Body of pancreas (tissue), 4 donors: Measurements from ENCODE around the gene BICD1.

Experiments
- POLR2A ChIP-seq, 3 donors: fragments of 450-650 bp; IDR thresholded peaks; one replicate each; pipeline ENCODE4 v1.6.1; 2016; ENCODE audit warnings: antibody characterized with exemption in 3 of 3, mild to moderate bottlenecking in 2 of 3
- TF ChIP-seq, protein P1 (sequence below), 7 experiments: fragments of 450-650 bp in 4 of 7; fragments of 200-600 bp in 3 of 7; sonication (generic) in 3 of 7; IDR thresholded peaks; one replicate each; pipeline ENCODE4 v1.5.1; 2016 to 2019; ENCODE audit warnings: antibody characterized with exemption in 7 of 7

DNA sequence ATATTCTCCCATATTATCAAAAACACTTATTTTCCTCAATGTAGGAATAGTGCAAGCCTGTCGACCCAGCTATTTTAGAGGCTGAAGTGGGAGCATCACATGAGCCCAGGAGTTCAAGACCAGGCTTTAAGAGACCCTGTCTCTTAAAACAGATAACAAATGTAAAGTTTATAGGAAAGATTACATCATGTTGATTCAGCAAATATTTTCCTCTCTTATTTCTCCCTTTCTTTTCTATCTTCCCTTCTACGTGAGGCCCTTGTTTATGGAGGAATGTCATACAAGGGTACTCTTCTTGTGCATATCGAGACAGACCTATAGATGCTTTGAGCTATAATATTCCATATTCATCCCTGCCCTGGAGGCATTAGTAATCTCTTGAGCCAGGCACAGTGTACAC lies 256.2 kb downstream of the BICD1 start:
- TF ChIP-seq, protein P1, sequence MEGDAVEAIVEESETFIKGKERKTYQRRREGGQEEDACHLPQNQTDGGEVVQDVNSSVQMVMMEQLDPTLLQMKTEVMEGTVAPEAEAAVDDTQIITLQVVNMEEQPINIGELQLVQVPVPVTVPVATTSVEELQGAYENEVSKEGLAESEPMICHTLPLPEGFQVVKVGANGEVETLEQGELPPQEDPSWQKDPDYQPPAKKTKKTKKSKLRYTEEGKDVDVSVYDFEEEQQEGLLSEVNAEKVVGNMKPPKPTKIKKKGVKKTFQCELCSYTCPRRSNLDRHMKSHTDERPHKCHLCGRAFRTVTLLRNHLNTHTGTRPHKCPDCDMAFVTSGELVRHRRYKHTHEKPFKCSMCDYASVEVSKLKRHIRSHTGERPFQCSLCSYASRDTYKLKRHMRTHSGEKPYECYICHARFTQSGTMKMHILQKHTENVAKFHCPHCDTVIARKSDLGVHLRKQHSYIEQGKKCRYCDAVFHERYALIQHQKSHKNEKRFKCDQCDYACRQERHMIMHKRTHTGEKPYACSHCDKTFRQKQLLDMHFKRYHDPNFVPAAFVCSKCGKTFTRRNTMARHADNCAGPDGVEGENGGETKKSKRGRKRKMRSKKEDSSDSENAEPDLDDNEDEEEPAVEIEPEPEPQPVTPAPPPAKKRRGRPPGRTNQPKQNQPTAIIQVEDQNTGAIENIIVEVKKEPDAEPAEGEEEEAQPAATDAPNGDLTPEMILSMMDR (IDR thresholded peaks at IDR 0.05): no peak
- TF ChIP-seq POLR2A (IDR thresholded peaks at IDR 0.05): no peak
